Lower leg skin (tissue), 4 donors: Measurements from ENCODE around the gene LMF1. TPM values are rescaled to one million over a fixed set of nuclear protein-coding genes. Genes with fewer than 3 reads are reported as not detected.

Experiments
- DNase-seq, 2 donors: peaks; one replicate each; pipeline ENCODE4 v3.0.0-alpha.2; 2019; ENCODE audit warnings: low spot score in 2 of 2
- H3K4me3 ChIP-seq: fragments of 200-600 bp; sonication (generic); 2 replicates; pipeline ENCODE4 v1.5.1; 2017; ENCODE audit warnings: mild to moderate bottlenecking, low read depth; ENCODE audit not compliant: poor library complexity, severe bottlenecking
- POLR2A ChIP-seq, 2 donors: fragments of 450-650 bp; IDR thresholded peaks; one replicate each; pipeline ENCODE4 v1.6.1; 2016 to 2017; ENCODE audit warnings: antibody characterized with exemption in 2 of 2, mild to moderate bottlenecking in 1 of 2, moderate library complexity in 1 of 2
- WGBS, 2 donors: methylation state at CpG; one replicate each; pipeline ENCODE4 v1.1.5; 2018; 5-methylcytosine and 5-hydroxymethylcytosine counted together
- intact Hi-C: fragments of 100-400 bp; cut with DNase I; formaldehyde crosslinking; loops from one replicate; pipeline ENCODE4 v1.15.0; 2023; ENCODE audit warnings: low total_unique reads
- total RNA-seq, 4 donors: library from RNA; depleted of rRNA; stranded (reverse); fragments of >200 nt; gene quantifications; one replicate each; pipeline ENCODE4 v1.1.0, GENCODE V29; 2016
- TF ChIP-seq, protein P1 (sequence below), 3 donors: fragments of 450-650 bp; IDR thresholded peaks; one replicate each; pipeline ENCODE4 v1.5.1; 2016; ENCODE audit warnings: antibody characterized with exemption in 3 of 3, mild to moderate bottlenecking in 3 of 3, moderate library complexity in 2 of 3

The LMF1 gene
- total RNA-seq, 4 donors from 2014 or later, result 31.3 to 68.3 (median 50.3) TPM

DNA sequence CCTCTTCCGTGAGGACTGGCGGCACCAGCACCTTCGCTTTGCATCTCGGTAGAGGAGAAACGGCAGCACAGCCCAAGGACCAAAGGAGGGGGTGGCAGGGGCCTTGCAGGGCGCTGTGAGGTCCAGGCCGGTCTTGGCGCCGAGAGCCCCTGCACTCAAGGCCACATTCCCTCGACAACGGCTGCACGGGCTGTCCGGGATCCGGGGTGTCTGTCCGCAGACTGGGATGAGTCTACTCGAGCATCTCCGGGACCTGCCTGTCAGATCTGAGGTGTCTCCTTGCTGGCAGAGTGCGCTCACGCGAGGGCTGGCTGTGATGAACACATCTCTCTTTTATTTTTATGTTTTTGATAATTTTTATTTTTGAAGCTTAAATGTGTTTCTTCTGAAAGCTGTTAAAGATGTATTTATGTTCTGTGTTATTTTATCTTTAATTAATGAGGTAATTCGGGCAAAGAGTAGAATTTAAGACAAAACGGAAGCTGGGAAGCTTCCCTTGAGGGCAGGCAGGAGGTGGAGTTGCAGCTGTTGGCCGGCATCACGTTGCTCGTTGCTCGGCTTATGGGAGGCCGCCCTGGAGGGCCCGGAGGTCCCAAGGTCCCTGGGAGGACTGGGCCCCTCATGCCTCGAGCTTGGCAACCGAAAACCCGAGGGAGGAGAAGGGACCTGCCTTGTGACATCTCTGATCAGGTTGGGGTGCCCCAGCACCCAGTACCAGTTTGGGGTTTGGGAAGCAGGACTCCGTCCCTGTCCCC lies 15.0 kb upstream of the LMF1 start:
- no peak for DNase-seq
- 84 to 90% methylated on average over 31 of the region's 32 CpGs for WGBS, 2 donors
- intact Hi-C loops, result no loop called here
- TF ChIP-seq, protein P1, sequence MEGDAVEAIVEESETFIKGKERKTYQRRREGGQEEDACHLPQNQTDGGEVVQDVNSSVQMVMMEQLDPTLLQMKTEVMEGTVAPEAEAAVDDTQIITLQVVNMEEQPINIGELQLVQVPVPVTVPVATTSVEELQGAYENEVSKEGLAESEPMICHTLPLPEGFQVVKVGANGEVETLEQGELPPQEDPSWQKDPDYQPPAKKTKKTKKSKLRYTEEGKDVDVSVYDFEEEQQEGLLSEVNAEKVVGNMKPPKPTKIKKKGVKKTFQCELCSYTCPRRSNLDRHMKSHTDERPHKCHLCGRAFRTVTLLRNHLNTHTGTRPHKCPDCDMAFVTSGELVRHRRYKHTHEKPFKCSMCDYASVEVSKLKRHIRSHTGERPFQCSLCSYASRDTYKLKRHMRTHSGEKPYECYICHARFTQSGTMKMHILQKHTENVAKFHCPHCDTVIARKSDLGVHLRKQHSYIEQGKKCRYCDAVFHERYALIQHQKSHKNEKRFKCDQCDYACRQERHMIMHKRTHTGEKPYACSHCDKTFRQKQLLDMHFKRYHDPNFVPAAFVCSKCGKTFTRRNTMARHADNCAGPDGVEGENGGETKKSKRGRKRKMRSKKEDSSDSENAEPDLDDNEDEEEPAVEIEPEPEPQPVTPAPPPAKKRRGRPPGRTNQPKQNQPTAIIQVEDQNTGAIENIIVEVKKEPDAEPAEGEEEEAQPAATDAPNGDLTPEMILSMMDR (IDR thresholded peaks at IDR 0.05), result no peak
- no peak for TF ChIP-seq POLR2A (IDR thresholded peaks at IDR 0.05)
- no peak overlapping the region for H3K4me3 ChIP-seq

DNA sequence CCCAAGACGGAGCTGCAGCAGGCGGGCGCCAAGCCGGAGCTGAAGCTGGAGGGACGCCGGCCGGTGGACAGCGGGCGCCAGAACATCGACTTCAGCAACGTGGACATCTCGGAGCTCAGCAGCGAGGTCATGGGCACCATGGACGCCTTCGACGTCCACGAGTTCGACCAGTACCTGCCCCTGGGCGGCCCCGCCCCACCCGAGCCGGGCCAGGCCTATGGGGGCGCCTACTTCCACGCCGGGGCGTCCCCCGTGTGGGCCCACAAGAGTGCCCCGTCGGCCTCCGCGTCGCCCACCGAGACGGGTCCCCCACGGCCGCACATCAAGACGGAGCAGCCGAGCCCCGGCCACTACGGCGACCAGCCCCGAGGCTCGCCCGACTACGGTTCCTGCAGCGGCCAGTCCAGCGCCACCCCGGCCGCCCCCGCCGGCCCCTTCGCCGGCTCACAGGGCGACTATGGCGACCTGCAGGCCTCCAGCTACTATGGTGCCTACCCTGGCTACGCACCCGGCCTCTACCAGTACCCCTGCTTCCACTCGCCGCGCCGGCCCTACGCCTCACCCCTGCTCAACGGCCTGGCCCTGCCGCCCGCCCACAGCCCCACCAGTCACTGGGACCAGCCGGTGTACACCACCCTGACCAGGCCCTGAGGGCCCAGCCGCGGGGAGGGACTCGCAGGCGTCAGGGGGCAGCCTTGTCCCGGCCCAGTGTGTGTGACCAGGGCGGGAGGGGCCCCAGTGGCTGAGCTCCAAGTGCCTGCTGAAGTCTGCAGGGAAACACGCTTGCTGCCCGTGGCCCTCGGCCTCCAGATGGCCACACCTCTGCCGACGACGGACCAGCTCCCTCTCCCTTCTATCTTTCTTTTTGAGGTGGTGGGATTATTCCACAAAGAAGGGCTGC lies 14.2 kb upstream of the LMF1 start:
- DNase-seq, result no peak
- intact Hi-C loops, result no loop called here
- WGBS, 2 donors, result 94 to 95% methylated on average over 78 of the region's 78 CpGs
- TF ChIP-seq POLR2A (IDR thresholded peaks at IDR 0.05), result no peak
- TF ChIP-seq, protein P1 (IDR thresholded peaks at IDR 0.05), result no peak
- no peak overlapping the region for H3K4me3 ChIP-seq

DNA sequence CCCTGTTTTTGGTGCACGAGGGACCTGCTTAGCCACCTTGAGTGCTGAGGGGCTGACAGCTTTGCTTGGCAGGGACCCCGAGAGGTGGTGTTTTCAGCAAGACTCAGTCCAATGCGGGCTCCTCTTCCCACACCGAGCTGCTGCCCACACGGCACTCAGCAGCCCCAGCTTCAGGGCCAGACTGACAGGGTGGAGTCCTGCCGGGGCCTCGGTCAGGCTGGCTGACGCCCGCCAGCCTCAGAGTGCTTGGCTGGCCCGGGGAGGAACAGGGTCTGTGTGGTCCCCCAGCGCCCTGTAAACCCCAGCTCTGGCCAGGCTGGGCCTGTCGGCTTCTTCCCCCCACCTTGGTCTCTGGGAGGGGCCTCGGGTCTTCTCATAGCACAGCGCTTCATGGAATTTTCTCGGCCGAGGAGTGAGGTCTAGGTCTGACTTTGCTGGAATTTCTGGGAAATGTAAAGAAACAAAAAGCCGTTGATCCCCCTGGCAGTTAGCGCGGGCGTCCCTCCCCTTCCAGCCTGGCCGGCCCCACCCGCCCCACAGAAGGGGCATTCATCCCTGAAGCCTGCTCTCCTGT lies 13.4 kb upstream of the LMF1 start:
- DNase-seq, result no peak
- H3K4me3 ChIP-seq, result no peak overlapping the region
- intact Hi-C loops, result no loop called here
- no peak for TF ChIP-seq POLR2A (IDR thresholded peaks at IDR 0.05)
- TF ChIP-seq, protein P1 (IDR thresholded peaks at IDR 0.05), result no peak
- WGBS, 2 donors, result 65 to 72% methylated on average over 9 to 18 of the region's 22 CpGs

DNA sequence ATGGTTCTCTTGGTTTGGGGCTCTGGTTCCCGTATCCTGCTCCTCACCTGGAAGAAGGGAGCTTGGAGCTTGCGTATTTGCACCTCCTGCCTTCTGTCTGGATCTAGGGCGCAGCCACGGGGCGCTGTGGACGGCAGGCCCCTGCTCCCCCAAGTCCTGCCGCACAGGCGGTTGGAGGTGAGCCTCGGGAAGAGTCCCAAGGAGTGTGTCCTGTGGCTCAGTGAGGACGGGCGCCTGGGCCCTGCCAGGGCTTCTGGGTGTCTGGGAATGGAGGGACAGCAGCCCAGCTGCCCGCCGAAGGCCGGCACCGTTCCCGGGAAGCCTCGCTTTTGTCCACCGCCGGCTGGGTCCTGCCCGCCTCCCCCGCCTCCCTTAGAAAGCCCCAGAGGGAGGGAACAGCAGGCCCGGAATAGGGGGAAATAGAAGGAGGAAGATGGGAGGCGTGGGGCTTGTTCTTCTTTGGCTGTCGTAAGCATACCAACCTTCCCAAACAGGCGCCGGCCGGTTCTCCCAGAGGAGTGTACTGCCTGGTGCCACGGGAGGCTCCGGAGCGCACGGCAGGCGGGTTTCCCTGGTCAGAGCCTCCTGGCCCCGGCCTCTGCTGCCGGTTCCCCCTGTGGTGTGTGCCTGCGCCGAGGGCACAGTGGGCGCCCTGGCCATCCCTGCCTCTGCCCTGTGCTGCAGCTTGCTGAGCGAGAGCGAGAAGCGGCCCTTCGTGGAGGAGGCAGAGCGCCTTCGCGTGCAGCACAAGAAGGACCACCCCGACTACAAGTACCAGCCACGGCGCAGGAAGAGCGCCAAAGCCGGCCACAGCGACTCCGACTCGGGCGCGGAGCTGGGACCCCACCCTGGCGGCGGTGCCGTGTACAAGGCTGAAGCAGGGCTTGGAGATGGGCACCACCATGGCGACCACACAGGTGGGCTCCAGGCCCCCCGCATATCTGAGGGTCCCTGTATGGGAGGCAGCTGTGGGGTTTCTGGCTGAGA lies 12.6 kb upstream of the LMF1 start:
- 42 to 53% methylated on average over 43 to 58 of the region's 59 CpGs for WGBS, 2 donors
- no peak for DNase-seq
- intact Hi-C loops, result no loop called here
- H3K4me3 ChIP-seq, result no peak overlapping the region
- TF ChIP-seq POLR2A (IDR thresholded peaks at IDR 0.05), result no peak
- TF ChIP-seq, protein P1 (IDR thresholded peaks at IDR 0.05), result no peak
